SK-N-SH treated with all-trans-retinoic acid at 6 μM for 48 hours (cell line): ENCODE measurements around the gene UPK1A.

ENCODE experiments used
- ATAC-seq: fragments of 200-7000 bp; cut with Tn5 transposase; 3 replicates; pipeline ENCODE4 v1.9.1; 2020; ENCODE audit warnings: mild to moderate bottlenecking, moderate library complexity
- CREB5 ChIP-seq: fragments of 250-450 bp; sonication (Bioruptor Pico); IDR thresholded peaks from 2 replicates; pipeline ENCODE4 v1.5.1; 2020; ENCODE audit warnings: low read depth, mild to moderate bottlenecking, moderate library complexity
- CSRNP3 ChIP-seq: fragments of 250-450 bp; sonication (Bioruptor Pico); IDR thresholded peaks from 2 replicates; pipeline ENCODE4 v1.5.1; 2021; ENCODE audit warnings: mild to moderate bottlenecking, moderate library complexity
- GLIS3 ChIP-seq: fragments of 250-450 bp; sonication (Bioruptor Pico); IDR thresholded peaks from 2 replicates; pipeline ENCODE4 v1.5.0; 2020; ENCODE audit warnings: mild to moderate bottlenecking, moderate library complexity
- OSR1 ChIP-seq: fragments of 250-450 bp; sonication (Bioruptor Pico); IDR thresholded peaks from 2 replicates; pipeline ENCODE4 v1.8.0; 2022; ENCODE audit warnings: moderate library complexity, mild to moderate bottlenecking, inconsistent platforms
- PATZ1 ChIP-seq: fragments of 250-450 bp; sonication (Bioruptor Pico); IDR thresholded peaks from 2 replicates; pipeline ENCODE4 v1.8.0; 2020; ENCODE audit warnings: mild to moderate bottlenecking, moderate library complexity, borderline replicate concordance
- POU6F1 ChIP-seq: fragments of 250-450 bp; sonication (Bioruptor Pico); IDR thresholded peaks from 2 replicates; pipeline ENCODE4 v1.8.0; 2021; ENCODE audit warnings: low read depth, mild to moderate bottlenecking, moderate library complexity, borderline replicate concordance
- RARB ChIP-seq: fragments of 250-450 bp; sonication (Bioruptor Pico); IDR thresholded peaks from 2 replicates; pipeline ENCODE4 v1.8.0; 2021; ENCODE audit warnings: mild to moderate bottlenecking, moderate library complexity
- TCF4 ChIP-seq: fragments of 250-450 bp; sonication (Bioruptor Pico); IDR thresholded peaks from 2 replicates; pipeline ENCODE4 v1.8.0; 2021; ENCODE audit warnings: mild to moderate bottlenecking, moderate library complexity, borderline replicate concordance
- TOX ChIP-seq: fragments of 250-450 bp; sonication (Bioruptor Pico); IDR thresholded peaks from 2 replicates; pipeline ENCODE4 v1.8.0; 2021; ENCODE audit warnings: mild to moderate bottlenecking, moderate library complexity, borderline replicate concordance
- TSHZ2 ChIP-seq: fragments of 250-450 bp; sonication (Bioruptor Pico); IDR thresholded peaks from 2 replicates; pipeline ENCODE4 v1.5.0; 2020; ENCODE audit warnings: mild to moderate bottlenecking, moderate library complexity
- ZC3H10 ChIP-seq: fragments of 250-450 bp; sonication (Bioruptor Pico); IDR thresholded peaks from 2 replicates; pipeline ENCODE4 v1.5.1; 2021; ENCODE audit warnings: mild to moderate bottlenecking, moderate library complexity
- ZFP3 ChIP-seq: fragments of 250-450 bp; sonication (Bioruptor Pico); IDR thresholded peaks from 2 replicates; pipeline ENCODE4 v1.5.0; 2020; ENCODE audit warnings: mild to moderate bottlenecking, moderate library complexity
- ZNF565 ChIP-seq: fragments of 450-650 bp; formaldehyde crosslinking; conservative IDR thresholded peaks from 2 replicates; pipeline ENCODE4 v1.5.0; 2020; ENCODE audit warnings: low read depth, mild to moderate bottlenecking, moderate library complexity

The UPK1A gene

GRCh38 chr19:35702223-35703012 lies 36.1 kb downstream of the UPK1A start:
- peak; percentile 100 for ATAC-seq
- no peak for TF ChIP-seq OSR1
- TF ChIP-seq POU6F1 (CRISPR knock-in tag), result no peak
- TF ChIP-seq TCF4 (CRISPR knock-in tag), result 0 out of 2 replicates have a peak, but pooled peaks have one; percentile 11
- no peak for TF ChIP-seq CSRNP3 (CRISPR knock-in tag)
- no peak for TF ChIP-seq CREB5 (CRISPR knock-in tag)

GRCh38 chr19:35703343-35703742 lies 37.0 kb downstream of the UPK1A start:
- no peak for ATAC-seq

More at GRCh38 chr19:35703343-35703742, 37.0 kb downstream of the UPK1A start:
- TF ChIP-seq OSR1, result no peak
- no peak for TF ChIP-seq TOX (CRISPR knock-in tag)
- TF ChIP-seq GLIS3 (CRISPR knock-in tag), result no peak
- TF ChIP-seq POU6F1 (CRISPR knock-in tag), result no peak
- TF ChIP-seq ZFP3 (CRISPR knock-in tag), result no peak
- no peak for TF ChIP-seq ZC3H10 (CRISPR knock-in tag)
- TF ChIP-seq PATZ1 (CRISPR knock-in tag), result no peak
- TF ChIP-seq RARB, result no peak
- no peak for TF ChIP-seq TCF4 (CRISPR knock-in tag)
- no peak for TF ChIP-seq ZNF565 (CRISPR knock-in tag)
- TF ChIP-seq TSHZ2 (CRISPR knock-in tag), result no peak
- no peak for TF ChIP-seq CREB5 (CRISPR knock-in tag)
- TF ChIP-seq CSRNP3 (CRISPR knock-in tag), result no peak
